WI38 (cell line): ENCODE results near the gene PRKD1.

Experiments used
- H3K4me3 ChIP-seq: 2 replicates; pipeline ENCODE4 v1.5.1; 2011; ENCODE audit warnings: low read depth, mild to moderate bottlenecking, control low read depth, low read length
- CTCF ChIP-seq: IDR thresholded peaks from 2 replicates; pipeline ENCODE4 v1.5.1; 2012; ENCODE audit warnings: low read depth, mild to moderate bottlenecking, control low read depth, low read length

PRKD1 gene

GRCh38 chr14:29580763-29581162, 346.9 kb downstream of the PRKD1 start:
- no peak overlapping the region for H3K4me3 ChIP-seq
- TF ChIP-seq CTCF, result no peak

DNA sequence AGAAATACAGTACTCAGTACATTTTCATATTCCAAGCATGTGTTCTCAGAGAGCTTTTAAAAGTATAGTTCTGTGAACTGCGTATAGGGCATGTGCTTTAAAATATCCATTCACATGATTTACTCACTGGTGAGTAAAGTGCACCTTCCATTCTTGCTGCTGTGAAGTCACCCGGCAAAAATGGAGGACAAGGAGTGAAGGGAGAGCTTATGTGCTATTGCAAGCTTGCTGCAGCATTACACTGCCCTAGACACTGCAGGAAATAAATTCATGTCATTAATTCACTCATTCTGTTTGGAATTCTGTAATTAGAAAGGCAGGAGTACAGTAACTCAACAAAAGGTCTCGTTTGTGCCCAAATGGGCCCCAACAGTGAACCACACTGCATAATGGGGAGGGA, 347.8 kb downstream of the PRKD1 start:
- H3K4me3 ChIP-seq, result no peak overlapping the region
- no peak for TF ChIP-seq CTCF

DNA sequence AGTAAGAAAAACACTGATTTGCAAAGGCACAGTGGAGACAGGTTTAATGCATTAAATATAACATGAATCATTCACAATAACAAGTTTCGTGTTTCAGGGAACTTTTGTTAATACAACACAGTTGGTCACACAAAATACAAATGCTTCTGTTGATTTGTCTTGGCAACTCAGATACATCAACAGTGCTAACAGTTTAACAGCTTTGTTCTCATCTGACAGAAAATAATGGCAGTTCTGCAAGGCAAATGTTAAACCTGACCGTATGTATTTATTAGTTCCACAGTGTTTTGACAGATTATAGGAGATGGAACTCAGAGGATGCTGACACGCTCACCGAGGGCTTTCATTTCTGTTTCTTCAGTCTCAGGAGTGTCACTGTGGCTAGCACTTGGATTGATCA, 350.7 kb downstream of the PRKD1 start:
- no peak for TF ChIP-seq CTCF

GRCh38 chr14:29569194-29569593, 358.5 kb downstream of the PRKD1 start:
- no peak overlapping the region for H3K4me3 ChIP-seq
- no peak for TF ChIP-seq CTCF

More for the DNA sequence above, 350.7 kb downstream of the PRKD1 start:
- H3K4me3 ChIP-seq, result no peak overlapping the region

DNA sequence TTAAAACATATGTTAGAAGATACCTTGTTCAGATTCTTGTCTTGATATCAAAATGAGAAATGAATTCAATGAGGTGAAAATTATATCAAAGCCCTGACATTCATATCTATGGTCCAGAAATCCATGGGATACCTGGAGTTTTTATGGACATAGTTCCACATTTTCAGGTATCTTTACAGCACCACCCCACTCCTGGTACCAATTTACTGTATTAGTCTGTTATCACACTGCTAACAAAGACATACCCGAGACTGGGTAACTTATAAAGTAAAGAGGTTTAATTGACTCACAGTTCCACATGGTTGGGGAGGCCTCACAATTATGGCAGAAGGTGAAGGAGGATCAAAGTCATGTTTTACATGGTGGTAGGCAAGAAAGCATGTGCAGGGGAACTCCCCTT, 361.5 kb downstream of the PRKD1 start:
- no peak for TF ChIP-seq CTCF
- no peak overlapping the region for H3K4me3 ChIP-seq

DNA sequence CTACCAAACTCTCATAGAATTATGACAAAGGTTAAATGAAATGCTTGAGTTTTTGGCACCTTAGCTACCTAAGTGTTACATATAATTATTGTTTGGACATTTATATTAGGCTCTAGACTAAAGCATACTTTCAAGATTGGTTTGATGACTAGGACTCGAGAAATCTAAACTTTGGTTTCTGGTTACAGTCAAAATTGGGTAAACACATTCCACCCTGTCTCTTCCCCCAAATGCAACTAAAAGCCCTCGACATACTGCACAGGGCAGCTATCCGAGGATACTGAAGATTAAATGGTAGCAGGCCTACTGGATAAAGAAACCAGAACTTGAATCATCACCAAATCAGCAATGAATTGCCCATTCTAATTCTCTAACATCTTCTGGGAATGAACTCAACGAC, 369.1 kb downstream of the PRKD1 start:
- H3K4me3 ChIP-seq, result no peak overlapping the region
- TF ChIP-seq CTCF, result no peak

GRCh38 chr14:29554335-29554734, 373.3 kb downstream of the PRKD1 start:
- no peak overlapping the region for H3K4me3 ChIP-seq
- TF ChIP-seq CTCF, result no peak
